Loucy (cell line): Measurements from ENCODE around the gene AGO4.
A peak's percentile ranks its signal among the peaks of the same experiment; 100 is the strongest.
"Not testable (repeated sequence)": the region's sequence is repeated elsewhere in the genome, so short reads cannot be mapped to it uniquely, and the experiment has no call there.

Experiments used
- H2AFZ ChIP-seq: fragments of 200-600 bp; sonication (generic); 2 replicates; pipeline ENCODE4 v1.6.0; 2016; ENCODE audit warnings: antibody characterized with exemption, mild to moderate bottlenecking, low read length, moderate library complexity
- H3F3A ChIP-seq: fragments of 200-600 bp; 2 replicates; pipeline ENCODE4 v1.6.0; 2016; ENCODE audit warnings: antibody characterized with exemption, low read depth, mild to moderate bottlenecking
- H3K27me3 ChIP-seq: fragments of 200-600 bp; sonication (generic); 2 replicates; pipeline ENCODE4 v1.6.1; 2014; ENCODE audit warnings: low read length, mild to moderate bottlenecking; ENCODE audit not compliant: insufficient read depth, poor library complexity, severe bottlenecking
- H3K36me3 ChIP-seq: fragments of 200-600 bp; sonication (generic); 2 replicates; pipeline ENCODE4 v1.6.1; 2016; ENCODE audit warnings: low read length; ENCODE audit not compliant: insufficient read depth
- H3K4me1 ChIP-seq: fragments of 200-600 bp; sonication (generic); 2 replicates; pipeline ENCODE4 v1.5.1; 2014; ENCODE audit warnings: low read length, mild to moderate bottlenecking; ENCODE audit not compliant: insufficient read depth, poor library complexity, severe bottlenecking
- H3K4me2 ChIP-seq: fragments of 200-600 bp; sonication (generic); 2 replicates; pipeline ENCODE4 v1.6.0; 2014; ENCODE audit warnings: antibody characterized with exemption, low read length, low read depth, mild to moderate bottlenecking; ENCODE audit not compliant: poor library complexity, severe bottlenecking
- H3K4me3 ChIP-seq: fragments of 200-600 bp; sonication (generic); 2 replicates; pipeline ENCODE4 v1.5.1; 2014; ENCODE audit warnings: low read length, mild to moderate bottlenecking, mixed read lengths; ENCODE audit not compliant: poor library complexity, severe bottlenecking
- H3K79me2 ChIP-seq: fragments of 200-600 bp; sonication (generic); 2 replicates; pipeline ENCODE4 v1.6.1; 2014; ENCODE audit warnings: low read length; ENCODE audit not compliant: insufficient read depth
- H3K9ac ChIP-seq: fragments of 200-600 bp; sonication (generic); 2 replicates; pipeline ENCODE4 v1.6.0; 2014; ENCODE audit warnings: mild to moderate bottlenecking, low read depth, low read length, moderate library complexity; ENCODE audit not compliant: poor library complexity, severe bottlenecking
- H3K9me2 ChIP-seq: fragments of 200-600 bp; sonication (generic); replicated peaks from 2 replicates; pipeline ENCODE4 v1.6.1; 2016; ENCODE audit warnings: low read depth, low read length, mixed read lengths
- H3K9me3 ChIP-seq: fragments of 200-600 bp; sonication (generic); 2 replicates; pipeline ENCODE4 v1.6.1; 2014; ENCODE audit warnings: mild to moderate bottlenecking, antibody characterized with exemption, low read length, low read depth; ENCODE audit not compliant: insufficient read depth
- H4K20me1 ChIP-seq: fragments of 200-600 bp; sonication (generic); 2 replicates; pipeline ENCODE4 v1.6.0; 2014; ENCODE audit warnings: antibody characterized with exemption, low read length, mild to moderate bottlenecking; ENCODE audit not compliant: insufficient read depth, poor library complexity, severe bottlenecking
- CTCF ChIP-seq: fragments of 200-600 bp; sonication (generic); conservative IDR thresholded peaks from 2 replicates; pipeline ENCODE4 v1.5.1; 2014; ENCODE audit warnings: mild to moderate bottlenecking, antibody characterized with exemption, low read length
- EZH2phosphoT487 ChIP-seq: fragments of 200-600 bp; IDR thresholded peaks from 2 replicates; pipeline ENCODE4 v1.6.1; 2018; ENCODE audit warnings: antibody characterized with exemption, mild to moderate bottlenecking, moderate library complexity, borderline replicate concordance

Gene AGO4

DNA sequence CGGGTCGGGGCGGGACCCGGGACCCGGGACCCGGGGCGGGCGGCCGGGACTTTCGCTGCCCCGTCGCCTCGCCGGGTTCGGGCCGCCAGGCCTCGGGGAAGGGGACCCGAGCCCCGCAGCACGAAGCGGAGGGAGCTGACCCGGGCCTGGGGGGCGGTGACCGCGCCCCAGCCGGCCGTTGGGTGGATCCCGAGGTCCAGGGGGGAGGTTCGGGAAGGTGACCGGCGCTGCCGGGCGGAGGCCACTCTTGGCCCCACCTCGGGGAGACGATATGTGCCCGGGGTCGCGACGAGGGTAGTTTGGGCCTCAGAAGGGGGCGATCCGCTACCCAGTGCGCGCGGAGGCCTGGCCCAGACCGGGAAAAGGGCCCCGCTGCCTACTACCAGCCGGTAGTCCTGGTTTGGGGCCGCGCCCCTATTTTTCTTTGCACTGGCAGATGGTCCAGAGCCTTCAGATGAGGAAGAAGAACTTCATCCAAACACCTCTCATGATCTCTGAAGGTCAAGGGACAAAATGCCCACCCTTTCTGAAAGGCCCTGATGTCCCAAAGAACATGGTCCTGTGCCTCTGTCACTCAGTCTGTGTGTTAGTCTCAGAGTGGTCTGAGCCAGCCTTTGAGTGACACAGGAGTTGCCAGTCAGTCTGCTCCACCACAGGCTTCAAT lies 766 bp downstream of the AGO4 start:
- TF ChIP-seq EZH2phosphoT487 (no peak), CTCF (no peak)
- peaks cover 20% of the 10 kb centered on the region; the same call in 1 of the 2 replicates for H3K79me2 ChIP-seq
- H3K9me3 ChIP-seq: no peaks in the 10 kb centered on the region
- no peaks in the 10 kb centered on the region for H3K9me2 ChIP-seq
- H3K4me3 ChIP-seq: peak overlapping the region; percentile 88
- peak overlapping the region; percentile 94 for H2AFZ ChIP-seq
- H4K20me1 ChIP-seq: peaks cover 4% of the 10 kb centered on the region
- peaks cover 34% of the 10 kb centered on the region for H3K4me1 ChIP-seq
- no peaks in the 10 kb centered on the region for H3K27me3 ChIP-seq
- no peaks in the 10 kb centered on the region for H3K36me3 ChIP-seq
- H3K9ac ChIP-seq: peak overlapping the region; percentile 90
- H3K4me2 ChIP-seq: peak overlapping the region; percentile 83
- H3F3A ChIP-seq: peaks cover 6% of the 10 kb centered on the region; the same call in 1 of the 2 replicates

DNA sequence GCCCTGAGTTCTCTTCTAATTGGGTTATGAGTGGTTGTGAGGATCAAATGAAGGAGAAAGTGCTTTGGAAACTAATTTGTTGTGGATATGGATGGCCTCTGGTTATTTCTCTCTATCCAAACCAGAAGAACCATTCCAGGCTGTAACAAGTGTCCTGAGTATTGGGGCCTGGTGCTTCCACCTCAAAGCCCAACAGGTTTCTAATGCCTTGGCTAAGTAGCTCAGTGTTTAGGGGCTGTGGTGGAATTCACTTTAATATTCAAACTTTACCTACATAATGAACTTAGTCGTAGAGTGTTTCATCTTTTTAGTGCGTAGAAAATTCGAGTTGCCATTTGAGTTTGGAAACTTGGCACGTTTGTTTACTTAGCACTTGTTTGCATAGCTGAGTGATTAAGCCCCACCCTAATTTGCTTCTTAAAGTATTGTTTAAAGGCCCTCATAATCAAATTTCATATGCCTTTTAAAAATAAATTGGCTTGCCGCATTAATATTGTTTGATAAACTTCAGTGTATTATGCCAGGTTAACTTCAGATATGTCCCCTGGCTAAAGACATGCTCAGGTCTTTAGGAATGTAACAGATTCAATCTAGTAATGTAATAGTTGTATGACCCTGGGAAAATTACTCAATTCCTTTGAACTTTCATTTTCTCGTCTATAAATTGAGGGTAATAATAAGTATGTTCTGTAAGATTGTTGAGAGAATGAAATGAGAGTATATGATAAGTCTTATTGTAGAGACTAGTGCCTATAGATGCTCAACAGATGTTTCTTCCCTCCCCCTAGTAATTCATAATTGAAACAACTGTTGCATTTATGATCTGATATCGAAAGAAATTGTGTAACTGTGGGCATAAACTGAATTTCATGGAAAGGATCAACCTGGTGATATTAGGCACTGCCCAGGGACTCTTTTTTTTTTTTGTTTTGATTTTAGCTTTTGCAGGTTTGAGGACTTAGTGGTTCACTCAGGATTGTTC lies 1.6 kb downstream of the AGO4 start:
- peak overlapping the region; percentile 83 for H3K4me2 ChIP-seq
- H3F3A ChIP-seq: peaks cover 6% of the 10 kb centered on the region; the same call in 1 of the 2 replicates
- H3K4me1 ChIP-seq: peaks cover 31% of the 10 kb centered on the region
- H2AFZ ChIP-seq: peak overlapping the region; percentile 94
- peaks cover 4% of the 10 kb centered on the region for H4K20me1 ChIP-seq
- H3K4me3 ChIP-seq: peak overlapping the region; percentile 88
- peak overlapping the region; percentile 90 for H3K9ac ChIP-seq
- H3K27me3 ChIP-seq: no peaks in the 10 kb centered on the region
- H3K9me2 ChIP-seq: no peaks in the 10 kb centered on the region
- no peak for TF ChIP-seq CTCF
- TF ChIP-seq EZH2phosphoT487: no peak
- no peaks in the 10 kb centered on the region for H3K9me3 ChIP-seq
- H3K79me2 ChIP-seq: peaks cover 20% of the 10 kb centered on the region; the same call in 1 of the 2 replicates
- no peaks in the 10 kb centered on the region for H3K36me3 ChIP-seq

- no peaks in the 10 kb centered on the region for H3K9me3 ChIP-seq
- H3F3A ChIP-seq: peaks cover 6% of the 10 kb centered on the region; the same call in 1 of the 2 replicates
- H4K20me1 ChIP-seq: peaks cover 4% of the 10 kb centered on the region
- no peaks in the 10 kb centered on the region for H3K9me2 ChIP-seq
- peak overlapping the region; percentile 88 for H3K4me3 ChIP-seq
- H3K27me3 ChIP-seq: no peaks in the 10 kb centered on the region
- H3K79me2 ChIP-seq: peaks cover 20% of the 10 kb centered on the region; the same call in 1 of the 2 replicates
- H2AFZ ChIP-seq: no peak overlapping the region
- H3K9ac ChIP-seq: no peak overlapping the region
- H3K4me2 ChIP-seq: peak overlapping the region; percentile 83
- H3K36me3 ChIP-seq: no peaks in the 10 kb centered on the region
- peaks cover 26% of the 10 kb centered on the region for H3K4me1 ChIP-seq
- TF ChIP-seq CTCF: no peak
- no peak for TF ChIP-seq EZH2phosphoT487
These were observed 2.5 kb downstream of the AGO4 start for GRCh38 chr1:35810096-35810881.

DNA sequence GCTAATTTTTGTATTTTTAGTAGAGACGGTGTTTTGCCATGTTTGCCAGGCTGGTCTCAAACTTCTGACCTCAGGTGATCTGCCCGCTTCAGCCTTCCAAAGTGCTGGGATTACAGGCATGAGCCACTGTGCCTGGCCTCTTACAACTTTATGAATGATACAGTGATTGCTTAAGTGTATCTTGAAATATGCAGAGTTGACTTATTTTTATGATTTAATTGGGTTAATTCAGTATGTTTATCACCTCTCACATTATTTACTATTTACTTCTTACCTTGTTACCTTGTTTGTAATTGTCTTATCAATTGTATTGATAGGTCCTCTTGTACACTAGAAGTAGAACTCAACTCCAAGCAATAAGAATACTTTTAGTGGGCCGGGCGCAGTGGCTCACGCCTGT lies 4.9 kb downstream of the AGO4 start:
- H3K27me3 ChIP-seq, H3K9me2 ChIP-seq, H3K36me3 ChIP-seq, H3K4me3 ChIP-seq, H3K4me2 ChIP-seq, H3K9ac ChIP-seq, H3K9me3 ChIP-seq, H2AFZ ChIP-seq, H3F3A ChIP-seq, H4K20me1 ChIP-seq: not testable (repeated sequence)
- peaks cover 22% of the 10 kb centered on the region for H3K4me1 ChIP-seq
- H3K79me2 ChIP-seq: peaks cover 20% of the 10 kb centered on the region; the same call in 1 of the 2 replicates
